ENCODE data around the gene SLC35E3. TPM values are rescaled to one million over a fixed set of nuclear protein-coding genes. Genes with fewer than 3 reads are reported as not detected.

The SLC35E3 gene
- polyA plus RNA-seq, 4 donors: 14.7 to 18.7 (median 18.2) TPM

Other genes starting within 250 kb of the SLC35E3 start
- gene RAP1B, start 135.3 kb upstream of the SLC35E3 start, polyA plus RNA-seq (ENCODE audit: insufficient read length in 4 of 4): 100 to 1,000 TPM; 171 to 220 (median 208) TPM
- 10 to 100 TPM; 59.0 to 81.0 (median 70.3) TPM for gene NUP107, start 59.2 kb upstream of the SLC35E3 start, polyA plus RNA-seq (ENCODE audit: insufficient read length in 4 of 4)
- gene MDM2, start 62.0 kb downstream of the SLC35E3 start, polyA plus RNA-seq (ENCODE audit: insufficient read length in 4 of 4): 10 to 100 TPM; 55.0 to 78.0 (median 73.9) TPM
- 10 to 100 TPM in 3 of 4 donors, 1 to 10 TPM in 1; 2.2 to 29.2 (median 26.7) TPM for gene CPM, start 187.0 kb downstream of the SLC35E3 start, polyA plus RNA-seq (ENCODE audit: insufficient read length in 4 of 4)

Data from left renal pelvis (tissue), 4 donors.